Testis (tissue), 3 donors: ENCODE measurements around the gene RAI1. TPM values are rescaled to one million over a fixed set of nuclear protein-coding genes. Genes with fewer than 3 reads are reported as not detected.
"Not testable (repeated sequence)": the region's sequence is repeated elsewhere in the genome, so short reads cannot be mapped to it uniquely, and the experiment has no call there.

Experiments used
- DNase-seq: peaks from one replicate; pipeline ENCODE4 v3.0.0-alpha.2; 2019
- H3K27ac ChIP-seq, 2 donors: fragments of 200-600 bp; sonication (generic); one replicate each; pipeline ENCODE4 v1.5.1; 2019
- H3K27me3 ChIP-seq: fragments of 200-600 bp; sonication (generic); one replicate; pipeline ENCODE4 v1.5.1; 2019
- H3K36me3 ChIP-seq: fragments of 200-600 bp; sonication (generic); one replicate; pipeline ENCODE4 v1.5.1; 2017; ENCODE audit warnings: low read depth; ENCODE audit errors: missing control alignments
- H3K4me1 ChIP-seq: fragments of 200-600 bp; sonication (generic); one replicate; pipeline ENCODE4 v1.5.1; 2019
- H3K4me3 ChIP-seq, 2 donors: fragments of 200-600 bp; sonication (generic); one replicate each; pipeline ENCODE4 v1.5.1; 2017 to 2019
- H3K9me3 ChIP-seq: fragments of 200-600 bp; sonication (generic); one replicate; pipeline ENCODE4 v1.5.1; 2017
- CTCF ChIP-seq, 3 experiments: fragments of 450-650 bp in 2 of 3; fragments of 200-600 bp in 1 of 3; sonication (generic) in 1 of 3; IDR thresholded peaks; one replicate each; pipeline ENCODE4 v1.5.1; 2016 to 2019; ENCODE audit warnings: antibody characterized with exemption in 3 of 3, mild to moderate bottlenecking in 2 of 3, moderate library complexity in 1 of 3
- POLR2A ChIP-seq: fragments of 450-650 bp; IDR thresholded peaks from one replicate; pipeline ENCODE4 v1.6.1; 2017; ENCODE audit warnings: antibody characterized with exemption, mild to moderate bottlenecking, moderate library complexity
- WGBS, 2 donors: methylation state at CpG; one replicate each; pipeline ENCODE4 v1.1.5; 2018; 5-methylcytosine and 5-hydroxymethylcytosine counted together
- intact Hi-C: fragments of 100-400 bp; cut with DNase I; formaldehyde crosslinking; loops from one replicate; pipeline ENCODE4 v1.15.1; 2023; ENCODE audit warnings: low total_unique reads
- polyA plus RNA-seq: library from polyadenylated mRNA; stranded (reverse); fragments of 350-450 nt; fragmentation: Illumina TruSeq; extraction: RNeasy Lipid Tissue Mini Kit (QIAGEN cat#74804); gene quantifications from one replicate; pipeline ENCODE4 v1.2.3, GENCODE V29; 2014; ENCODE audit warnings: low read depth, low replicate concordance; ENCODE audit not compliant: insufficient read depth
- total RNA-seq, 2 donors: library from RNA; depleted of rRNA; stranded (reverse); fragments of >200 nt; gene quantifications; one replicate each; pipeline ENCODE4 v1.2.3, GENCODE V29; 2016

The RAI1 gene
- total and polyA plus RNA-seq, 3 donors from 2014 or later, result 17.5 to 44.5 (median 42.8) TPM

- no peak for DNase-seq
- Histone ChIP-seq H3K36me3 (no peaks in the 10 kb centered on the region), H3K9me3 (no peaks in the 10 kb centered on the region), H3K4me1 (peaks cover 20% of the 10 kb centered on the region), H3K4me3 (no peak overlapping the region), H3K27ac (peak overlapping the region; percentile 39 to 67), H3K27me3 (no peaks in the 10 kb centered on the region)
- intact Hi-C loops, result loop anchor here (5.0 kb wide), 1 partner anchor 144 kb away; no protein-coding TSS in a partner anchor
- TF ChIP-seq CTCF (IDR thresholded peaks at IDR 0.05) (no peak), POLR2A (no peak)
- WGBS, 2 donors, result 28 to 37% methylated on average over 5 of the region's 5 CpGs
These were observed 44.9 kb upstream of the RAI1 start for GRCh38 chr17:17636272-17636885.

GRCh38 chr17:17638467-17638866, 42.8 kb upstream of the RAI1 start:
- DNase-seq, result no peak
- H3K27me3 ChIP-seq, result no peaks in the 10 kb centered on the region
- no peak overlapping the region for H3K4me3 ChIP-seq
- intact Hi-C loops, result loop anchor here (5.0 kb wide), 1 partner anchor 146 kb away; no protein-coding TSS in a partner anchor
- no peak overlapping the region for H3K27ac ChIP-seq
- TF ChIP-seq POLR2A, result no peak
- TF ChIP-seq CTCF (IDR thresholded peaks at IDR 0.05), result no peak
- no peaks in the 10 kb centered on the region for H3K36me3 ChIP-seq
- WGBS, 2 donors, result 83 to 97% methylated on average over 2 of the region's 2 CpGs
- no peaks in the 10 kb centered on the region for H3K9me3 ChIP-seq
- H3K4me1 ChIP-seq, result peaks cover 30% of the 10 kb centered on the region

- H3K9me3 ChIP-seq, H3K36me3 ChIP-seq, H3K27me3 ChIP-seq, H3K4me3 ChIP-seq, H3K27ac ChIP-seq: not testable (repeated sequence)
- DNase-seq, result peak; percentile 75
- 41 to 42% methylated on average over 9 of the region's 9 CpGs for WGBS, 2 donors
- intact Hi-C loops, result loop anchor here (5.0 kb wide), 2 partner anchors 147 to 282 kb away; no protein-coding TSS in a partner anchor
- peaks cover 26% of the 10 kb centered on the region for H3K4me1 ChIP-seq
These were observed 41.5 kb upstream of the RAI1 start for GRCh38 chr17:17639661-17640270.

GRCh38 chr17:17641621-17642409, 39.4 kb upstream of the RAI1 start:
- intact Hi-C loops, result loop anchor here (5.0 kb wide), 1 partner anchor 285 kb away; no protein-coding TSS in a partner anchor
- TF ChIP-seq POLR2A, result no peak
- TF ChIP-seq CTCF (IDR thresholded peaks at IDR 0.05), result peak; percentile 89 to 96 (median 92)
- Histone ChIP-seq H3K4me1 (peaks cover 15% of the 10 kb centered on the region), H3K4me3 (no peak overlapping the region), H3K27me3 (no peaks in the 10 kb centered on the region), H3K27ac (no peak overlapping the region), H3K36me3 (no peaks in the 10 kb centered on the region), H3K9me3 (no peaks in the 10 kb centered on the region)
- WGBS, 2 donors, result 36 to 41% methylated on average over 12 to 14 of the region's 14 CpGs
- peak; percentile 78 for DNase-seq

- H3K27me3 ChIP-seq, intact Hi-C loops, H3K9me3 ChIP-seq, H3K4me3 ChIP-seq, H3K36me3 ChIP-seq, H3K27ac ChIP-seq, DNase-seq: not testable (repeated sequence)
- H3K4me1 ChIP-seq, result peaks cover 12% of the 10 kb centered on the region
- 61 to 70% methylated on average over 4 of the region's 4 CpGs for WGBS, 2 donors
These were observed 36.1 kb upstream of the RAI1 start for GRCh38 chr17:17645148-17645547.
